HG02798 (cell line): Measurements from ENCODE around the gene STEAP4.
"Not testable (repeated sequence)": the region's sequence is repeated elsewhere in the genome, so short reads cannot be mapped to it uniquely, and the experiment has no call there.

Experiments
- ATAC-seq: cut with Tn5 transposase; IDR thresholded peaks from one replicate; pipeline ENCODE4 v1.9.1; 2021; ENCODE audit warnings: mild to moderate bottlenecking; ENCODE audit not compliant: unreplicated experiment, poor library complexity

STEAP4 gene

GRCh38 chr7:88274856-88275255 lies 31.8 kb downstream of the STEAP4 start:
- not testable (repeated sequence) for ATAC-seq

GRCh38 chr7:88269586-88269985 lies 37.1 kb downstream of the STEAP4 start:
- ATAC-seq, result no peak

GRCh38 chr7:88268858-88269257 lies 37.8 kb downstream of the STEAP4 start:
- no peak for ATAC-seq

- no peak for ATAC-seq
These were observed 38.6 kb downstream of the STEAP4 start for GRCh38 chr7:88268051-88268450.

GRCh38 chr7:88267421-88267820 lies 39.3 kb downstream of the STEAP4 start:
- no peak for ATAC-seq

- ATAC-seq, result not testable (repeated sequence)
These were observed 41.7 kb downstream of the STEAP4 start for GRCh38 chr7:88264987-88265386.

- ATAC-seq, result no peak
These were observed 44.1 kb downstream of the STEAP4 start for GRCh38 chr7:88262562-88262961.

- no peak for ATAC-seq
These were observed 46.0 kb downstream of the STEAP4 start for GRCh38 chr7:88260719-88261118.

GRCh38 chr7:88259656-88260380 lies 46.9 kb downstream of the STEAP4 start:
- no peak for ATAC-seq

GRCh38 chr7:88258296-88258695 lies 48.4 kb downstream of the STEAP4 start:
- ATAC-seq, result not testable (repeated sequence)

- ATAC-seq, result no peak
These were observed 49.8 kb downstream of the STEAP4 start for GRCh38 chr7:88256906-88257305.

GRCh38 chr7:88254721-88255424 lies 51.8 kb downstream of the STEAP4 start:
- ATAC-seq, result no peak

GRCh38 chr7:88253640-88254039 lies 53.1 kb downstream of the STEAP4 start:
- no peak for ATAC-seq

GRCh38 chr7:88244258-88244657 lies 62.4 kb downstream of the STEAP4 start:
- no peak for ATAC-seq

GRCh38 chr7:88243345-88243909 lies 63.3 kb downstream of the STEAP4 start:
- ATAC-seq, result peak; percentile 84

GRCh38 chr7:88239852-88240251 lies 66.8 kb downstream of the STEAP4 start:
- no peak for ATAC-seq

- no peak for ATAC-seq
These were observed 72.9 kb downstream of the STEAP4 start for GRCh38 chr7:88233828-88234227.

- ATAC-seq, result no peak
These were observed 76.0 kb downstream of the STEAP4 start for GRCh38 chr7:88230646-88231045.

GRCh38 chr7:88229302-88229995 lies 77.2 kb downstream of the STEAP4 start:
- ATAC-seq, result no peak

- ATAC-seq, result no peak
These were observed 79.7 kb downstream of the STEAP4 start for GRCh38 chr7:88226886-88227516.
